B cell (primary cell): Measurements from ENCODE around the gene CRMP1. TPM values are rescaled to one million over a fixed set of nuclear protein-coding genes. Genes with fewer than 3 reads are reported as not detected.

ENCODE experiments used
- ATAC-seq: fragments of 200-7000 bp; cut with Tn5 transposase; one replicate; pipeline ENCODE4 v1.10.0; 2021; ENCODE audit warnings: low read depth, mild to moderate bottlenecking, moderate number of reproducible peaks, moderate library complexity
- CTCF ChIA-PET: fragments of 350-600 bp; sonication (Branson Sonifier 250); formaldehyde crosslinking; loops from one replicate; lab custom pipeline; 2021; ENCODE audit warnings: antibody characterized with exemption, inconsistent platforms; lab: Charles Lee
- POLR2A ChIA-PET: fragments of 350-600 bp; sonication (Branson Sonifier 250); formaldehyde crosslinking; loops from one replicate; lab custom pipeline; 2021; ENCODE audit warnings: antibody characterized with exemption; lab: Charles Lee
- DNase-seq: peaks from one replicate; pipeline ENCODE4 v3.0.0; 2013
- H2AFZ ChIP-seq: 2 replicates; pipeline ENCODE4 v1.6.1; 2012; ENCODE audit warnings: mild to moderate bottlenecking, low read depth, low read length; ENCODE audit not compliant: insufficient read depth, poor library complexity, severe bottlenecking
- H3K27ac ChIP-seq, 2 donors: 1 replicate in 1 of 2; 2 replicates in 1 of 2; pipeline ENCODE4 v1.5.1; 2012 to 2013; ENCODE audit warnings: low read length in 2 of 2, mild to moderate bottlenecking in 2 of 2, moderate library complexity in 1 of 2
- H3K27me3 ChIP-seq, 4 experiments: fragments of 200-600 bp in 1 of 4; sonication (generic) in 1 of 4; replicated peaks in 1 of 4; 1 replicate in 2 of 4; 2 replicates in 2 of 4; pipeline versions ENCODE4 v1.6.1 to v1.7.0; 2013 to 2016; ENCODE audit warnings: low read length in 3 of 4, mild to moderate bottlenecking in 2 of 4, mixed read lengths in 1 of 4, moderate library complexity in 1 of 4; ENCODE audit not compliant: insufficient read depth in 4 of 4, control insufficient read depth in 3 of 4; ENCODE audit errors: control extremely low read depth in 1 of 4
- H3K36me3 ChIP-seq, 2 experiments: replicated peaks in 1 of 2; 1 replicate in 1 of 2; 2 replicates in 1 of 2; pipeline versions ENCODE4 v1.6.1 to v1.7.1; 2013; ENCODE audit warnings: low read length in 1 of 2; ENCODE audit not compliant: insufficient read depth in 2 of 2, control insufficient read depth in 1 of 2; ENCODE audit errors: control extremely low read depth in 1 of 2, extremely low read depth in 1 of 2
- H3K4me1 ChIP-seq, 2 donors: fragments of 200-600 bp in 1 of 2; sonication (generic) in 1 of 2; 1 replicate in 1 of 2; 2 replicates in 1 of 2; pipeline versions ENCODE4 v1.5.1 to v1.6.1; 2013 to 2017; ENCODE audit warnings: low read length in 2 of 2; ENCODE audit not compliant: control insufficient read depth in 2 of 2, insufficient read depth in 2 of 2
- H3K4me2 ChIP-seq: replicated peaks from 2 replicates; pipeline ENCODE3; 2012; ENCODE audit warnings: mild to moderate bottlenecking, low read depth, low read length; ENCODE audit not compliant: poor library complexity, severe bottlenecking
- H3K4me3 ChIP-seq, 5 experiments: fragments of 200-600 bp in 1 of 5; sonication (generic) in 1 of 5; 1 replicate in 3 of 5; 2 replicates in 2 of 5; pipeline versions ENCODE4 v1.5.1 to v1.7.0; 2011 to 2016; ENCODE audit warnings: low read length in 4 of 5, mild to moderate bottlenecking in 4 of 5, low read depth in 2 of 5, control low read depth in 1 of 5, moderate library complexity in 1 of 5; ENCODE audit not compliant: insufficient read depth in 1 of 5; ENCODE audit errors: control extremely low read depth in 1 of 5, extremely low read depth in 1 of 5
- H3K79me2 ChIP-seq: fragments of 200-600 bp; sonication (generic); one replicate; pipeline ENCODE4 v1.6.0; 2016; ENCODE audit warnings: low read length; ENCODE audit not compliant: control insufficient read depth, insufficient read depth
- H3K9ac ChIP-seq: fragments of 200-600 bp; sonication (generic); 2 replicates; pipeline ENCODE4 v1.6.1; 2017; ENCODE audit warnings: mild to moderate bottlenecking, low read length, moderate library complexity
- H3K9me3 ChIP-seq, 3 donors: one replicate each; pipeline versions ENCODE4 v1.6.1 to v1.7.1; 2013; ENCODE audit warnings: low read length in 2 of 3; ENCODE audit not compliant: control insufficient read depth in 2 of 3, insufficient read depth in 1 of 3; ENCODE audit errors: control extremely low read depth in 1 of 3
- H4K20me1 ChIP-seq: 2 replicates; pipeline ENCODE4 v1.6.0; 2012; ENCODE audit warnings: mild to moderate bottlenecking, low read length; ENCODE audit not compliant: insufficient read depth, control insufficient read depth, poor library complexity, severe bottlenecking
- H3K27ac Mint-ChIP-seq: one replicate; pipeline ENCODE4 v1.8.0; 2021; ENCODE audit warnings: mixed read lengths
- H3K27me3 Mint-ChIP-seq: one replicate; pipeline ENCODE4 v1.8.0; 2021; ENCODE audit warnings: mixed read lengths
- H3K4me1 Mint-ChIP-seq: one replicate; pipeline ENCODE4 v1.8.0; 2021; ENCODE audit warnings: mixed read lengths
- H3K4me3 Mint-ChIP-seq: one replicate; pipeline ENCODE4 v1.8.0; 2021; ENCODE audit warnings: mixed read lengths
- H3K9me3 Mint-ChIP-seq: one replicate; pipeline ENCODE4 v1.8.0; 2022; ENCODE audit warnings: mixed read lengths; ENCODE audit not compliant: insufficient read depth
- CTCF ChIP-seq: fragments of 200-600 bp; IDR thresholded peaks from one replicate; pipeline ENCODE4 v1.8.0; 2022; ENCODE audit warnings: antibody characterized with exemption, mild to moderate bottlenecking
- EZH2 ChIP-seq: IDR thresholded peaks from 2 replicates; pipeline ENCODE4 v1.6.1; 2012; ENCODE audit warnings: borderline replicate concordance, low read depth, mild to moderate bottlenecking, moderate library complexity, low read length; ENCODE audit not compliant: insufficient read depth, poor library complexity, severe bottlenecking
- WGBS: methylation state at CpG from one replicate; pipeline ENCODE4 v1.1.5; 2013; ENCODE audit warnings: missing lambda C conversion rate; ENCODE audit not compliant: insufficient coverage; 5-methylcytosine and 5-hydroxymethylcytosine counted together
- intact Hi-C: fragments of 100-400 bp; cut with micrococcal nuclease; formaldehyde crosslinking; loops from one replicate; pipeline ENCODE4 v1.10.0; 2022
- polyA plus RNA-seq: library from polyadenylated mRNA; depleted of rRNA; stranded (reverse); fragments of >200 nt; gene quantifications from 2 replicates; pipeline ENCODE4 v1.2.3, GENCODE V29; 2012
- total RNA-seq, 2 donors: library from RNA; stranded (reverse); fragments of 120-200 nt in 1 of 2; gene quantifications; 1 replicate in 1 of 2; 2 replicates in 1 of 2; pipeline versions ENCODE4 v1.2.3 to v1.2.4, GENCODE V29; 2013 to 2022

The CRMP1 gene
- total and polyA plus RNA-seq, 2 donors (not counting 1 experiment from before 2014, with no cell fraction given): 0.13 TPM; not detected in 1

- Histone ChIP-seq H2AFZ (no peak overlapping the region), H3K9me3 (peaks cover 0 to 8% (median 0%) of the 10 kb centered on the region in 3 donors), H3K27me3 (no peaks in the 10 kb centered on the region), H3K4me3 (no peak overlapping the region), H3K27ac (no peak overlapping the region), H4K20me1 (no peaks in the 10 kb centered on the region), H3K4me2 (no peak overlapping the region), H3K9ac (no peak overlapping the region), H3K36me3 (no peaks in the 10 kb centered on the region), H3K4me1 (no peaks in the 10 kb centered on the region), H3K79me2 (no peaks in the 10 kb centered on the region)
- H3K9me3 Mint-ChIP-seq: no peaks in the 10 kb centered on the region
- H3K4me3 Mint-ChIP-seq: no peak overlapping the region
- ATAC-seq (no peak), DNase-seq (no peak)
- ChIA-PET POLR2A (no interaction called here), CTCF (no interaction called here)
- no peak overlapping the region for H3K27ac Mint-ChIP-seq
- no peaks in the 10 kb centered on the region for H3K27me3 Mint-ChIP-seq
- H3K4me1 Mint-ChIP-seq: no peaks in the 10 kb centered on the region
- intact Hi-C loops: no loop called here
- 88% methylated on average over 12 of the region's 12 CpGs for WGBS
- no peak for TF ChIP-seq CTCF
- TF ChIP-seq EZH2: no peak
These were observed 82.0 kb downstream of the CRMP1 start for GRCh38 chr4:5810770-5811430.

- ChIA-PET POLR2A (no interaction called here), CTCF (no interaction called here)
- intact Hi-C loops: no loop called here
- Histone ChIP-seq H3K4me3 (no peak overlapping the region), H3K27ac (no peak overlapping the region), H3K79me2 (no peaks in the 10 kb centered on the region), H3K27me3 (no peaks in the 10 kb centered on the region), H3K4me1 (no peaks in the 10 kb centered on the region), H4K20me1 (no peaks in the 10 kb centered on the region), H3K36me3 (no peaks in the 10 kb centered on the region), H3K4me2 (no peak overlapping the region), H2AFZ (no peak overlapping the region), H3K9ac (no peak overlapping the region), H3K9me3 (peaks cover 0 to 8% (median 0%) of the 10 kb centered on the region in 3 donors)
- Mint-ChIP-seq H3K4me3 (no peak overlapping the region), H3K27me3 (no peaks in the 10 kb centered on the region), H3K4me1 (no peaks in the 10 kb centered on the region), H3K27ac (no peak overlapping the region), H3K9me3 (no peaks in the 10 kb centered on the region)
- no peak for TF ChIP-seq EZH2
- TF ChIP-seq CTCF: no peak
- DNase-seq: no peak
- 86% methylated on average over 3 of the region's 3 CpGs for WGBS
- no peak for ATAC-seq
These were observed 82.7 kb downstream of the CRMP1 start for GRCh38 chr4:5810151-5810550.
